ENCODE data around the gene ADGRL2. TPM values are rescaled to one million over a fixed set of nuclear protein-coding genes. Genes with fewer than 3 reads are reported as not detected.
"Not testable (repeated sequence)": the region's sequence is repeated elsewhere in the genome, so short reads cannot be mapped to it uniquely, and the experiment has no call there.

Gene ADGRL2
- total RNA-seq, 2 donors from 2014 or later = not detected

DNA sequence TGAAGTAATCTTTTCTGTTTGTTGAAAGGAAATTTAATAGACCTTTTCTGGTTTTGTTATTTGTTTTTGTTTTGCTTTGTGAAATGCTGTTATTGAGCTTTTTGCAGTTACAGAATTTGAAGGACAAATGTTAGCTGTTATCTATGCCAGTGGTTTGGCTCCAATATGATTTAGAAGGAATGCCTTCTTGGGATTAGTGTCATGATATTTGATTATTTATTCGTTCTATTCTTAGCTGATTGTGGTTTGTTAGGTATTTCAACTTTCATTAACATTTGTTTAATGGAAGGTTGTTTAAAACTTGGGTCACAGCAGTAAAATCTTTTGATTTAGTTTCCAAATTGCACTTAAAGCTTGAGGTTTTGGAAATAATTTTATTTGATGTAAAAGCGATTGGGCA lies 33.5 kb downstream of the ADGRL2 start:
- ATAC-seq = no peak
- H3K36me3 Mint-ChIP-seq = no peaks in the 10 kb centered on the region
- DNase-seq (ENCODE audit: low spot score in 2 of 2) = no peak
- no peaks in the 10 kb centered on the region for H3K9me3 Mint-ChIP-seq
- no peak overlapping the region for H3K27ac Mint-ChIP-seq

DNA sequence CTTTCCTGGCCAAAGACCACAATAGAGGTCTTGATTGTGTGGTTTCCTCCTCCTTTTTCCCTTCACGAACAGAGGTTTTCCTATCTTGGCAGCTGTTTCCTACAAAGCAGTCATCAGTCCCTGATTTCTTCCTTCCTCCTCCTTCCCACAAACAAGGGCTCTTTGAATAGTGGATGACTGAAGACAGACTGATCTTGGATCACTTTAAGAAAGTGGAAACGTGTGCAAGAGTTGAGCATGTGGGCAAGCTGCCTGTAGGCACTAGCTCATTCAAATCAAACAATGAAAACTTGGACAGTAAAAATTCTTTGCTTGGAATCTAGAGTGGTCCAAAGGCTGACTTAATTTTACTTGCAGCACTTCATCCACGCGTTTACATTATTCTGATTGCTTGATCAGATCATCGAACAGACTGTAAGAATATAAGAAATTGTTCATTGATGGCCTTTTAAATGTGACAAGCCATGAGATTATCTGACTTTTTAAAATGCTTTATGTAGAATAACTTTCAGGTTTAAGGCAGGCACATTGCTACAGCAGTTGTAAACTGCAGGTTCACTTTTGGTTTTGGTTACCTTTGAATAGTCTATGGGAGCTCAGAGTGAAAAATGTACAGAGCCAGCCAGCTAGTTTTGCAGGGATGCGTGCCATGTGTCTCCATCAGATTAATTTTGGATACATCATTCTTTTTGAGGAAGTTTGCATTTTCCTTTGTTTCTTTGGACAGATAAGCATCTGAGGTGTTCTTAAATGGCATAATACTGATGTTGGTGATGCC lies 34.4 kb downstream of the ADGRL2 start:
- DNase-seq (ENCODE audit: low spot score in 2 of 2) (no peak), ATAC-seq (no peak)
- Mint-ChIP-seq H3K27ac (peak overlapping the region in 1 of 2 donors; percentile 57), H3K36me3 (no peaks in the 10 kb centered on the region), H3K9me3 (no peaks in the 10 kb centered on the region)

DNA sequence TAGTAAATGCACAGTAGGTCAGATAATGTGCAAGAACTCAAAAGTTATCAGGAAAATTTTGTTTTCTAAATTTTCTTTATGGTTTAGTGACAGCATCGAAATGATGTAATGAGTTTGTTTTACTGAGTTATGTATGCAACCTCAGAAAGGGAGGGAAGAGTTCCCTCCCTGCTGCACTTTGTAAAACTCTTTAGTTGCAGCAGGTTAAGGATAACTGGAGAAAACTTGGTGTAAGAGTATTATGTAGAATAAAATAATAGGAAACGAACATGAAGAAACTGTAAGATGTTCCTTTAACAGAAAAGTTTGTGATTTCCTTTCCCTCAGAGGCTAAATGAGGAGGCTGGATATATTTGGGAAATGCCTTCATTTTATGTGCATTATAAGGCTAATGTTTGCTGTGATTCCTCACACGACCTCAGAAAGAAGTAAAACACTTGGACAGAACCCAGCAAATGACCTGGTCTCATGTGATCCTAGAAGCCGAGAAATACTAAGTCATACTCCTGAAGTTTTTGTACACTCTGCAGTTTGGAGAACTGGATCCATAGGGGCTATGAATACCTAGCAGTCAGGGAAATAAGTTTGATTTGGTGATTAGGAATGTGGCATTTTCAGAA lies 35.4 kb downstream of the ADGRL2 start:
- no peaks in the 10 kb centered on the region for H3K36me3 Mint-ChIP-seq
- ATAC-seq = no peak

DNA sequence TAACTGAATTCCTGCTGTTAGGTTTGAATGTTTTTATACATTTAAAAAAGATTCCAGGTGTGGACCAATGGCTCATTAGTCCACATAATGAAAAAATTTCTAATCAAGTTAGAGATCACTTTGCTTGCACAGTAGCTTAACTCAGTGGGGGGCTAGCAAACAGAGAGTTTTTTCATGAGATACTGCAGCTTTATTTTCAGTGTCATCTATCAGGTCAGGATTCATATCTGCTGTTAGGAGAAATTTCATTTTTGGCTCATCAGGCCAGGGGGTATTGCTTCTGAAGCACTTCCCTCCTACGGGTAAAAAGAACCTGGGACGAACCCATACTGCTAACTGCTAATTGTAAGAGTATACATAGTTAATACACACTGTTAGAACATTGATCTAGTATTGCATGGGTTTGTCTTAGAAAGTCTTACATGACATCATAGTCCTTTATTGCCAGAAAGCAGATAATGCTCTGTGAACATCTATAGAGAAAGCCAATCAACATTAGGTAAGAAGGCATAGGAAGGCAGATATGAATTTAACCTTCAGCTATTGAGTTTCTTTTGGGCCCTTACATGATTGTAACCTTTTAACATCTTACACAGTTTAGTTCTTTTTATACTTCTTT lies 38.0 kb downstream of the ADGRL2 start:
- ATAC-seq (no peak), DNase-seq (ENCODE audit: low spot score in 2 of 2) (no peak)
- H3K9me3 Mint-ChIP-seq = peaks cover 0 to 5% of the 10 kb centered on the region in 2 donors
- no peak overlapping the region for H3K27ac Mint-ChIP-seq
- H3K36me3 Mint-ChIP-seq = no peaks in the 10 kb centered on the region

More for the DNA sequence above, 35.4 kb downstream of the ADGRL2 start:
- Mint-ChIP-seq H3K9me3 (no peaks in the 10 kb centered on the region), H3K27ac (no peak overlapping the region)
- DNase-seq (ENCODE audit: low spot score in 2 of 2) = no peak

DNA sequence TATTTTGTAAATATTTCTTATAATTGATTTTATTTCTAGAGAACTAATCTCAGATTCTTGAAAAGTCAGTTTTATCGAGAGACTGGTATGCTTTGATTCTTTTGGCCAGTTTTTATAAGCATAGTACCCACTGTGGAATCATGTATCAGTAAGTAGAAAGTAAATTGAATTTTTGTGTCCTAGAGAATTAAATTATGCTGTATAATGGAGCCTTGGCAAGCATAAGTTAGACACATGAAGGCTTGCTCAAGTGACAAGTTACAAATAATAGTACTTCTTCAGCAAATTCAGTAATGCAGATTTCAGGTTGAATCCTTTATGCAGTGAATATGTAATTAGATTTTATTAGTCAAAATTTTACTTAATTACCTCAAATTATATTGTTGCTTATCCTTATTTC lies 40.1 kb downstream of the ADGRL2 start:
- ATAC-seq (no peak), DNase-seq (ENCODE audit: low spot score in 2 of 2) (no peak)
- Mint-ChIP-seq H3K36me3 (no peaks in the 10 kb centered on the region), H3K27ac (no peak overlapping the region), H3K9me3 (peaks cover 0 to 5% of the 10 kb centered on the region in 2 donors)

DNA sequence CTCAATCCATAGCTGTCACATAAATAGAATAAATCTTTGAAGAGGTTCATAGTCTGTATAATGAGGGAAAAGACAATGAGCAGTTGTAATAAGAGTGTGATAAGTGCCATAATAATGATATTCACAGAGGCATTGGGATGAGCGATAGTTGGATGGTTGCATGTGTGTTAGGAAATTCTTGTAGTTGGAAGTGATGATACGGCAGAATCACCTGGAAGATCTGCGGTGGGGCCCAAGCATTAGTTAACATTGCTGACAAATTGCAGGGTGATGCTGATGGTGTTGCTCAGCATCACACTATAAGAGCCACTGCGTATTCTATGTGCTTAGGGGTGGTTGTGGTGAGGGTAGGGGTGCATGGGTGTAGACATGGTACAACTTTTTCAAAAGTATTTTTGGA lies 41.1 kb downstream of the ADGRL2 start:
- H3K36me3 Mint-ChIP-seq = no peaks in the 10 kb centered on the region
- no peak for ATAC-seq
- DNase-seq (ENCODE audit: low spot score in 2 of 2) = no peak
- H3K9me3 Mint-ChIP-seq = peaks cover 0 to 5% of the 10 kb centered on the region in 2 donors
- no peak overlapping the region for H3K27ac Mint-ChIP-seq

DNA sequence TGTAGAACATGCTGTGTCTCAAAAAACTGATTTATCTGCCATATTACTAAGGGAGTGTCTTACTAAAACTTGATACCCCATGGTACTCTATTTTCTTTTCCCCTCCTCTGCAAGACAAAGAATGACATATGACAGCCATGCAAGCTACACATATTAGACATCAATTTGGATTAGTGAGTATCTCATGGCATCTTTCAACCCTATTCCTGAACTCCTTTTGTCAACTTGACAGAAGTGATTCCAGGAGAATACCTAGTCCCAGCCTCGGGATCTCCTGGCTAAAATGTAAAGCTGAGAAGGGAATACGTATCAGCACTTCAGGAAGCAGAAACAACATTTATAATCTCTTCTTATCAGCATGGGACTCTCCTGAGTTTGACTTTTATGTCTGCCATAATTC lies 43.7 kb downstream of the ADGRL2 start:
- H3K9me3 Mint-ChIP-seq = peaks cover 0 to 5% of the 10 kb centered on the region in 2 donors
- ATAC-seq (no peak), DNase-seq (ENCODE audit: low spot score in 2 of 2) (no peak)
- no peaks in the 10 kb centered on the region for H3K36me3 Mint-ChIP-seq
- H3K27ac Mint-ChIP-seq = no peak overlapping the region

DNA sequence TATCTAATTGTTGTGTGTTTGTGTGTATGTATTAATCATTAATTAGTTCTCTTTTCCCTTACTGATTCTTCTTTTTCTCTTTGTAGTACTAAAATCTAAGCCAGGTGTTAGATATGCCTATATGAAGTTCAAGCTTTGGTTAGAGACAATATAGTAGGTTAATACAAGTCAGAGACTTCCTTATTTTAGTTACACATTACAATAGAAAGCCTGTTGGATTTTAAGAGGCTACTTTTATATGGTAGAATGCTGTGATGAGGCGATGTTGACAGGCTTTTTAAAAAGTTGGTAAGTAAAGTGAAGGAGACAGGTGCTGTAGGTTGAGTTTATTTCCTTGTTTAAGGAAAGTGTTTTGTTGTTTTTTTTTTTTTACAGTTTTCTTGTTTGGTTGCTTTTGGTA lies 45.9 kb downstream of the ADGRL2 start:
- H3K9me3 Mint-ChIP-seq = peaks cover 0 to 3% of the 10 kb centered on the region in 2 donors

DNA sequence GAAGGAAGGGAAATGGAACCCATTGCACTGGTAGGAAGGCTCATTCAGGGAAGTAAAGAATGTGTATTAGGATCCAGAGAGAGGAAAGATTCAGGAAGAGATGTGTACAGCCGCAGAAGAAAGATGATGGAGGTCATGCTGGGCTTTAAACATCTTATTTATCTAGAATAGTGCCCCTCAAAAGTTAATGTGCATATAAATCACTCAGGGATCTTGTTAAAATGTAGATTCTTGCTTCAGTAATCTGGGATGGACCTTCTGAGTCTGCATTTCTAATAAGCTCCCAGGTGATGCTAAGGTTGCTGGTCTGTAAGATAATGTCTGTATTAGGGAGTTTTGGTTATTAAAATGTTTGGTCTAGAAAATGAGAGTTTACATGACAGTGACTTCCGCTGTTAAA lies 46.3 kb downstream of the ADGRL2 start:
- ATAC-seq (no peak), DNase-seq (ENCODE audit: low spot score in 2 of 2) (no peak)
- H3K27ac Mint-ChIP-seq = no peak overlapping the region
- no peaks in the 10 kb centered on the region for H3K36me3 Mint-ChIP-seq
- no peaks in the 10 kb centered on the region for H3K9me3 Mint-ChIP-seq

More for the DNA sequence above, 45.9 kb downstream of the ADGRL2 start:
- H3K27ac Mint-ChIP-seq = no peak overlapping the region
- no peak for ATAC-seq
- DNase-seq (ENCODE audit: low spot score in 2 of 2) = no peak
- no peaks in the 10 kb centered on the region for H3K36me3 Mint-ChIP-seq

DNA sequence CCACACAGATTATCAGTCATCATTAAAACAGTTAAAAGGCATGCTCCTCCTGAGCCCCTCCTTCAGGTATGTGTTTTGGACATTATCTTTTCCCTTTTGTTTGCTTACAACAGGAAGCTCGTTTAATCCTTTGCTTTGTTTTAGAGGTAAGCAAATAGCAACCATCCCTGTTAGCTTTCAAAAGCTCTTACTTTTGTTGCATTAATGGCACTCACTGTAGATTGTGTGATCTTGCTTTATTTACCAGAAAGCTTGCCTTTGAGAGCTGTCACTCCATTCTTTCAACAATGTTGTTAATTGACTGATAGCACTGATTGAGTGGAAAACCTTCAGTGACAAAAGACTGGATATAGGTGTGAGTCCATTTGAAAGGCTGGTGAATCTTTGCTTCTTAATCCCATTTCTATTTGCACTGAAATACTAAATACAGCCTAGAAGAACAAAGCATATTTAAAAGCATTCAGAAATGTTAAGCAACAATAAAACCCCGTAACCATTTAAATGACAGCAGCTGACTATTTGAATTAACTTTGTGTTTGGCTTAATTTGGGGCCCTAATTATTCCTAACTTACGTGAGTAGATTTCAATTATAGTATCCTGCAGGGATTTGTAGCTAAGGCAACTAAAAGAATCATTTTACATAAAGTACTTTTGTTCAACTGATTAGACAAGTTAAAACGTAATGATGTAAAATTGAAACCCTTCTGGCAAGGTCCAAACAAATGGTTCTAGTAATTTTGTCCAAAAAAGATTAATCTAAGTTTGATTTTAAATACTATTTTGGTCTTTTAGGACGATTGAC lies 48.3 kb downstream of the ADGRL2 start:
- Mint-ChIP-seq H3K36me3 (no peaks in the 10 kb centered on the region), H3K9me3 (no peaks in the 10 kb centered on the region), H3K27ac (no peak overlapping the region)
- DNase-seq (ENCODE audit: low spot score in 2 of 2) (no peak), ATAC-seq (no peak)

DNA sequence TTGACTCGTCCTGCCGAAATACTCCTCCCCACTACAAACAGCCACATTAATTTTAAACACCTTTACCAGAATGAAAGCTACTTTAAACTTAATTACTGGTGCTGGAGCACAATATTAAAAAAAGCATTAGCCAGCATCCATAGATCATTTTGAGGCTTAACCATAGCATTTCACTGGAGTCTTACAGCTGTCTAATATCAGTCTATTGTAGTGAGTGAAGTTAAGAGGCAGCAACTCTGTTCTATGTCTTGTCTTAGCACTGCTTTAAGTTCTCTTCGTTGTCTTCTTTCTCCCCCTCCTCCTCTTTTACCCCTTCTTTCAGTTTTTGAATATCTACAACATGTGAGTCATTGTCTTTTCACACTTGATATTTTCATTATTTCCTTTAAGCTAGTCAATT lies 49.3 kb downstream of the ADGRL2 start:
- no peak for ATAC-seq
- H3K27ac Mint-ChIP-seq = no peak overlapping the region

DNA sequence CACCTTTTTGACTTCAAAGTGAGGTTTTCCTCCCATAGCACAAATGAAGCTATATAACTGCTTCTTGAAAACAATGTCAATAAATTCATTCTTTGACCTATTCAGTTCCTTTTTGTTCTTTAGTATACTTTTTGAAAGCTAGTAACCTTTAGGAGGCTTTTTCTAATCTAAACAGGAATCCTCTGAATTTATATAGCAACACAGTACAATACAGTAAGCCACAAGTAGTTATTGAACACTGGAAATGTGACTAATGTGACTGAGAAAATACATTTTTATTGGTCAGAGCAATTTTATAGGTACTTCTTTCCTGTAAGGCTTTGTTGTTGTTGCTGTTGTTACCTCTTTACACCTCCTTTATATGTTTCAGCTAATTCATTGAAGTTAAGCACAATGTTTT lies 49.8 kb downstream of the ADGRL2 start:
- DNase-seq (ENCODE audit: low spot score in 2 of 2) (no peak), ATAC-seq (no peak)
- Mint-ChIP-seq H3K27ac (no peak overlapping the region), H3K9me3 (no peaks in the 10 kb centered on the region), H3K36me3 (no peaks in the 10 kb centered on the region)

More for the DNA sequence above, 49.3 kb downstream of the ADGRL2 start:
- DNase-seq (ENCODE audit: low spot score in 2 of 2) = no peak
- H3K9me3 Mint-ChIP-seq = no peaks in the 10 kb centered on the region
- H3K36me3 Mint-ChIP-seq = no peaks in the 10 kb centered on the region

DNA sequence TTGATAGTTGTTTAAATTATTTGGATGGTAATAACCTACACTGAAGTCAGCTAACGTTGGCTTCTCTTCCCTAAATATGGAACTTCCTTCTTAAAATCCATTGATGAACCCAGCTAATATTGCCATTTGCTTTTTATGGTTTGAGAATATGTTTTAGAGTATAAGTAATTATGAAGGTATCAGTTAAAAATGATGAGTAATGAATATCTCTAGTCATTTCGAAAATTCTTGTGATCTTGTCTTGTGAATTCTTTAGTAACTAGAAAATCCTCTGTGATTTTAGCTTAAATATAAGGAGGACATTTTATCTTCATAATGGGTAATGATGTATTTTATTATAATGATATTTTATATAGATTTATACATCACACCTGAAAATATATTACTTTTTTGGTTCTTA lies 50.5 kb downstream of the ADGRL2 start:
- Mint-ChIP-seq H3K9me3 (no peaks in the 10 kb centered on the region), H3K27ac (no peak overlapping the region), H3K36me3 (no peaks in the 10 kb centered on the region)
- ATAC-seq = no peak
- no peak for DNase-seq (ENCODE audit: low spot score in 2 of 2)

DNA sequence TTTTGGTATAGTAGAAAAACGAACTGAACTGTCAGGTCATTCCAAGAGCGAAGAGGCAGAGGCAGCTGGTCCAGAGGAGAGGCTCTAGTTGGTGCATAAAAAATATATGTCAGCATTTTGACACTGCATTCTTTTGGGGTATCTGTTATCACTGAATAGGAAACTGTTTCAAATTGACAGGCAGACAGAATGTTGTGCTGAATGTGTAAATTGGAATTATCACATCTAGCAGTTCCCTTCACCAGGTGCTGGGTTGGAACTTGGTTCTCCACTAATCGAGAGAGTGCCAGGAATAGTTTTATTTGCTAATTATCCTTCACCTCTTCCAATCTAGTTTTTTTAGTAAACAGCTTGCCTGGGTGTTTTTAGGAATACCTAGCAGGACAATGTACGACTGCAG lies 52.2 kb downstream of the ADGRL2 start:
- ATAC-seq (no peak), DNase-seq (ENCODE audit: low spot score in 2 of 2) (no peak)
- no peaks in the 10 kb centered on the region for H3K36me3 Mint-ChIP-seq
- no peaks in the 10 kb centered on the region for H3K9me3 Mint-ChIP-seq
- H3K27ac Mint-ChIP-seq = no peak overlapping the region

DNA sequence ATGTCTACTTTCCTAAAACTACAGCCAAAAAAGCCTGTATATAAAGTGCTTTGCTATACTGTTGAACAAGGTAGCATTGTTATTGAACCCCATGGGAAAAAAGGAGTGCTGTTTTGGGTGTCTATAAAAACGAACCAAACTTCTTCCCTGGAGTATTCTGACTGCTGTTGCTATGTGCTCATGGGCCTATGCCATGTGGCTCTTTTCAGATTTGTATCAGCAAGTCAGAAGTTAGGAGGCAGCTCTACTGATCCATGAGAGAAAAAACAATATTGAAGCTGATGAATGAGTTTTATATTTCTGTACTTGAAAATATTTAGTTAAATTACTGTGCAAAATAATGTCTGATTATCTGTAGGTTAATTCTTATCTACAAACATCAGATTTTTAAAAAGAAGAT lies 66.5 kb downstream of the ADGRL2 start:
- ATAC-seq (no peak), DNase-seq (ENCODE audit: low spot score in 2 of 2) (no peak)
- Mint-ChIP-seq H3K9me3 (peaks cover 0 to 7% of the 10 kb centered on the region in 2 donors), H3K36me3 (no peaks in the 10 kb centered on the region), H3K27ac (no peak overlapping the region)

DNA sequence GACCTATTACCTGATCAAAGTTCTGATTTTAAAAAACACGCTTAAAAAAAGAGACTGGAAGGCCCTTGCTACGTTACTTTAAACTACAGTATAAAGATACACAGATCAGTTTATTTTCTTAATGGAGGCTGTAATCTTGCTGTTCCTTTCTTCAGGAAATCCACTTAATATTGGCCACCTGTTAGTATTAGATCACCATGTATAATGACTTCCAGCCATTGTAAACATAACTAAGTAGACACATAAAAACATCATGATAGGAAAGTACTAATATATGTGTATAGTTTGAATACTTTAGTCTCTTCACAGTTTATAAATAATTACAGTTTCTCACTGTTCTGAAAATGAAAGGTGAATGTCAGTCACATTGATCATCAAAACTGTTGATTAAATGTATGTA lies 68.6 kb downstream of the ADGRL2 start:
- ATAC-seq (no peak), DNase-seq (ENCODE audit: low spot score in 2 of 2) (no peak)
- Mint-ChIP-seq H3K9me3 (peaks cover 0 to 8% of the 10 kb centered on the region in 2 donors), H3K27ac (no peak overlapping the region), H3K36me3 (no peaks in the 10 kb centered on the region)

DNA sequence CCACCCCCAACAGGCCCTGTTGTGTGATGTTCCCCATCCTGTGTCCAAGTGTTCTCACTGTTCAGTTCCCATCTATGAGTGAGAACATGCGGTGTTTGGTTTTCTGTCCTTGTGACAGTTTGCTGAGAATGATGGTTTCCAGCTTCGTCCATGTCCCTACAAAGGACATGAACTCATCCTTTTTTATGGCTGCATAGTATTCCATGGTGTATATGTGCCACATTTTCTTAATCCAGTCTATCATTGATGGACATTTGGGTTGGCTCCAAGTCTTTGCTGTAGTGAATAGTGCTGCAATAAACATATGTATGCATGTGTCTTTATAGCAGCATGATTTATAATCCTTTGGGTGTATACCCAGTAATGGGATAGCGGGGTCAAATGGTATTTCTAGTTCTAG lies 70.4 kb downstream of the ADGRL2 start:
- H3K27ac Mint-ChIP-seq; ATAC-seq; DNase-seq (ENCODE audit: low spot score in 2 of 2); H3K36me3 Mint-ChIP-seq; H3K9me3 Mint-ChIP-seq: not testable (repeated sequence)

All from activated naive CD4-positive, alpha-beta T cell treated with anti-CD3 and anti-CD28 coated beads, Interleukin-2, amount 50 U/mL, for 72 hours (primary cell).